Osteocyte (in vitro differentiated cells): Measurements from ENCODE around the gene NABP1. TPM values are rescaled to one million over a fixed set of nuclear protein-coding genes. Genes with fewer than 3 reads are reported as not detected.

ENCODE experiments used
- DNase-seq: peaks from one replicate; pipeline ENCODE4 v3.0.0; 2021; ENCODE audit warnings: mixed read lengths; ENCODE audit not compliant: unreplicated experiment; ENCODE audit errors: extremely low spot score
- H3K27ac Mint-ChIP-seq: one replicate; pipeline ENCODE4 v1.8.0; 2021; ENCODE audit warnings: mild to moderate bottlenecking, mixed read lengths; ENCODE audit not compliant: unreplicated experiment
- H3K27me3 Mint-ChIP-seq: one replicate; pipeline ENCODE4 v1.8.0; 2021; ENCODE audit warnings: mixed read lengths; ENCODE audit not compliant: unreplicated experiment
- H3K36me3 Mint-ChIP-seq: one replicate; pipeline ENCODE4 v1.8.0; 2021; ENCODE audit warnings: mixed read lengths; ENCODE audit not compliant: unreplicated experiment
- H3K4me1 Mint-ChIP-seq: one replicate; pipeline ENCODE4 v1.8.0; 2021; ENCODE audit warnings: mixed read lengths; ENCODE audit not compliant: unreplicated experiment
- H3K4me3 Mint-ChIP-seq: one replicate; pipeline ENCODE4 v1.8.0; 2021; ENCODE audit warnings: mild to moderate bottlenecking, moderate library complexity, mixed read lengths; ENCODE audit not compliant: unreplicated experiment
- H3K9me3 Mint-ChIP-seq: one replicate; pipeline ENCODE4 v1.8.0; 2021; ENCODE audit warnings: mixed read lengths; ENCODE audit not compliant: unreplicated experiment
- total RNA-seq: library from RNA; stranded (reverse); gene quantifications from 2 replicates; pipeline ENCODE4 v1.2.1, GENCODE V29; 2021
- TF ChIP-seq, protein P1 (sequence below): fragments of 200-600 bp; sonication (generic); IDR thresholded peaks from 2 replicates; pipeline ENCODE4 v1.5.0; 2021; ENCODE audit warnings: antibody characterized with exemption, mild to moderate bottlenecking, moderate library complexity

The NABP1 gene
- total RNA-seq, 1 donor from 2014 or later, result 12.2 TPM

DNA sequence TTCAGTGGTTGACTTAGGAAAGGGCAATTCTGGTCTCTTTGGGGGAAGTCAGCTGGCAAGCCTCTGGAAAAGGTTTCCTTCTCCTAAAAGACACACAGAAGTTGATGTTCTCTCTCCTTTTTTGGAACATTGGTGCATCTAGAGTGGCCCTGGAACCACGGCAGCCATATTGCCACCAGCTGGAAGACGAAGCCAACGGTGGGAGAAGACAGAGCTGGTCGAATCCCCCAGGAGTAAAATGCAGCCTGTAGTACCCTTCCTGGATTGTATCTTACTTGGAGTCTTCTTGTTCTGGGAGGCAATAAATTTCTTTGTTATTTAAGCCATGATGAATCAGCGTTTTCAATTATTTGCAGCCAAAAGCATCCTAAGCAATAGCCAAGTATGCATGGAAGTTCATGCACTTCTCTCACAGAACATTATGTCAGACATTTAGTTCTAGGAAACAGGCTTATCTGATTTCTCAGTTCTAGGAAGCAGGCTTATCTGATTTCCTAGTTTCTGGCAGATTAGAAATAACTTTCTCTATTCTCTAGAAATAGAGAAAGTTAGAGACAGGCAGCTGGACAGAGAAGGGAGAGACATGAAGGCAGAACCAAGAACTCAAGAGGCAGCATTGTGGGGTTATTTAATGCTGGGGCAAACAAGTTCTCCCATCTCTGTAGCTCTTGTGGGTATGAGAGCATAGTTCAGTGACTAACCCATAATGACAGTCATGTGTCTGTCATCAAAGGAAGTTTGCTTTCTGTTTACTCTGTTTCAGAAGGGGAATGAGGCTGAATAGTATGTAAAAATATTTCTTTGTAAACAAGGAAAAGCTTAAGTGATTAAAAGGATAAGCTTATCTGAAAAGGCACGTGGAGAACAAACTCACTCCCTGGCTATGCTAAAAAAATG lies 40.5 kb upstream of the NABP1 start:
- H3K4me3 Mint-ChIP-seq, result no peak overlapping the region

DNA sequence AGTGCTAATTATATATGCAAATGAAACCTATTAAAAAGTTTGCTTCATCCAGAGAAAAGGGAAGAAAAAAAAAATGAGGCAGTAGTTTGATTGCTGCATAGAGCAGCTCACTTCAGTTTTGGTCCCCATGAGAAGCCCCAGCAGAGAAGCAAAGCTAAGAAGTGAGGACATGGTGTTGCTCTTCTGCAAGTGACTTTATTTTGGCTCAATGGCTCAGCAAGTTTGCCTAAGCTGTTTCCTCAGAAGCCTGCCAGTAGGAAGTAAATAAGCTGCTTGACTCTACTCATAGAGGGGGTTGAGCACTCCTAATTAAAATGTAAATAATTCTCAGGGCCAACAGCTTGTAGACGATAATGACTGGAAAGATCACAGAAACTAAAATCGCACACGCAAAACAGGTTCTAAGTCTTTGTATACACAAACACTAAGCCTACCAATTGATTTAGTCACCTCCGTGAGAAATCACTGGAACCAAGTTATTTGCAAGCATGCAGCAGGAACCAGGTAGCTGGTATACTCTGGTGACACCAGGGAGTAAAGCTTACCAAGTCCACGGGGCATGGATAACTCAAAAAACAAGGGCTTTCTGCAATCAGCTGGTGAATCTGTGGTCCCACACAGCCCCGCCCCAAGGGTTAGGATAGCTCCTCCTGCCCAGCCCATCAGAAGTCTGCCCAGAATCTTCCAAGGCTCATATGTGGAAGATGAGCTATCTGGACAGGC lies 39.7 kb upstream of the NABP1 start:
- H3K4me3 Mint-ChIP-seq, result no peak overlapping the region
- H3K27ac Mint-ChIP-seq, result no peak overlapping the region
- no peaks in the 10 kb centered on the region for H3K9me3 Mint-ChIP-seq
- H3K4me1 Mint-ChIP-seq, result peaks cover 30% of the 10 kb centered on the region
- no peaks in the 10 kb centered on the region for H3K27me3 Mint-ChIP-seq
- TF ChIP-seq, protein P1, sequence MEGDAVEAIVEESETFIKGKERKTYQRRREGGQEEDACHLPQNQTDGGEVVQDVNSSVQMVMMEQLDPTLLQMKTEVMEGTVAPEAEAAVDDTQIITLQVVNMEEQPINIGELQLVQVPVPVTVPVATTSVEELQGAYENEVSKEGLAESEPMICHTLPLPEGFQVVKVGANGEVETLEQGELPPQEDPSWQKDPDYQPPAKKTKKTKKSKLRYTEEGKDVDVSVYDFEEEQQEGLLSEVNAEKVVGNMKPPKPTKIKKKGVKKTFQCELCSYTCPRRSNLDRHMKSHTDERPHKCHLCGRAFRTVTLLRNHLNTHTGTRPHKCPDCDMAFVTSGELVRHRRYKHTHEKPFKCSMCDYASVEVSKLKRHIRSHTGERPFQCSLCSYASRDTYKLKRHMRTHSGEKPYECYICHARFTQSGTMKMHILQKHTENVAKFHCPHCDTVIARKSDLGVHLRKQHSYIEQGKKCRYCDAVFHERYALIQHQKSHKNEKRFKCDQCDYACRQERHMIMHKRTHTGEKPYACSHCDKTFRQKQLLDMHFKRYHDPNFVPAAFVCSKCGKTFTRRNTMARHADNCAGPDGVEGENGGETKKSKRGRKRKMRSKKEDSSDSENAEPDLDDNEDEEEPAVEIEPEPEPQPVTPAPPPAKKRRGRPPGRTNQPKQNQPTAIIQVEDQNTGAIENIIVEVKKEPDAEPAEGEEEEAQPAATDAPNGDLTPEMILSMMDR, result no peak
- no peak for DNase-seq
- H3K36me3 Mint-ChIP-seq, result no peaks in the 10 kb centered on the region

More for the DNA sequence above, 40.5 kb upstream of the NABP1 start:
- H3K27ac Mint-ChIP-seq, result no peak overlapping the region
- peaks cover 30% of the 10 kb centered on the region for H3K4me1 Mint-ChIP-seq
- H3K36me3 Mint-ChIP-seq, result no peaks in the 10 kb centered on the region
- TF ChIP-seq, protein P1, result no peak
- no peaks in the 10 kb centered on the region for H3K9me3 Mint-ChIP-seq
- no peak for DNase-seq
- H3K27me3 Mint-ChIP-seq, result no peaks in the 10 kb centered on the region

DNA sequence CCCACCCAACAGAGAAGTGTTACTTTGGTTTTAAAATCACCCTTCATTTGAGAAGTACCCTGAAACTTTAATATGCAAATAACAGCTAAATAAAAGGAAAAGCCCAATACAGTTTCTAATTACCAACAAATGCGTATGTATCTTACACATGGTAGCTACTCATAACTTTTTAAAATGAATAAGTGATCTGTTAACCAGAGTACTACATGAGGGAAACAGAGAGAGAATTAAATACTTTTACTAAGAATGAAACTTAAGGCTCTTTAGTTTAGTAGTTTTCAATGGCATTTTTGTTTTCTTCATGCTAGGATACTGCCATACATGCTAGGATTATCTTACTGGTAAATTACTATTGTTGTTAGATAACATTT lies 39.1 kb upstream of the NABP1 start:
- Mint-ChIP-seq H3K4me1 (peaks cover 30% of the 10 kb centered on the region), H3K27me3 (no peaks in the 10 kb centered on the region), H3K27ac (no peak overlapping the region), H3K36me3 (no peaks in the 10 kb centered on the region), H3K4me3 (no peak overlapping the region), H3K9me3 (no peaks in the 10 kb centered on the region)
- no peak for DNase-seq
- TF ChIP-seq, protein P1, result no peak

DNA sequence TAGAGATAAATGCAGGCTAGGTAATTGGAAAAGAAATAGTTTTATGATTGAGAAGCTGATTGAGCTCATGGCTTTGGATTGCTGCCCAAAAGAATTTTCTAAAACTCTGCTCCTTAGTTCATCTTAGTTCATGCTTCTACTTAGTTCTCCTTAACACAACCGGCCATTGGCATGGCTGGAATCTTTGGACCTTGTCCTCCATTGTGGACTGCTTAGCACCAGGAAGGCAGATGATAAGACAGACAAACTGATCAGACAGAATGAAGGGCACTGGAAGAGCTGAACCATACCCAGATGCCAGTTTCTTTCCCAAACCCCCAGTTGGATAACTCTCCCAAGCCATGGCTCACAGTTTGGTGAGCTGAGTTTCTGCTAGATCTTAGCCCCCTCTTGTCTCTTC lies 36.3 kb upstream of the NABP1 start:
- Mint-ChIP-seq H3K36me3 (no peaks in the 10 kb centered on the region), H3K4me1 (peaks cover 14% of the 10 kb centered on the region), H3K4me3 (no peak overlapping the region), H3K9me3 (no peaks in the 10 kb centered on the region), H3K27ac (no peak overlapping the region), H3K27me3 (no peaks in the 10 kb centered on the region)
- TF ChIP-seq, protein P1, result no peak
- DNase-seq, result no peak

DNA sequence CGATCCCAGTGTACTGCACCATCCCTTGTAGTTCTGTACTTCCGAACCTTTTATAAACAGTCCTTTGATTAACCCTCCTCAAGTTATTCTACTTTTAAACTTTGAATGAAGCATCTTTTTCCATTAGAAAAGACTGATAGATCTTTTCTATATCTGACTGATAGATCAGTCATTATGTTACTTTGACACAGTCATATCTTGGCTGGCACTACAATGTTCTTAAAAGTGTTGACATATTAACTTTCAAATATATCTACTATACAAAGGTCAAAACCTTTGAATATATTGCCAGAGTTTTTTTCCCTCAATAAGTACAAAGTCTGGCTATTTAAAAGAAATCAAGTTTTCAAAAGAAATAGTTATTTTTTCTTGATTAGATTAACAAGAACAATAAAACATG lies 35.4 kb upstream of the NABP1 start:
- H3K36me3 Mint-ChIP-seq, result no peaks in the 10 kb centered on the region
- H3K4me1 Mint-ChIP-seq, result peaks cover 5% of the 10 kb centered on the region
- no peak overlapping the region for H3K4me3 Mint-ChIP-seq
- TF ChIP-seq, protein P1, result no peak
- no peak for DNase-seq
- no peaks in the 10 kb centered on the region for H3K27me3 Mint-ChIP-seq
- no peak overlapping the region for H3K27ac Mint-ChIP-seq
- no peaks in the 10 kb centered on the region for H3K9me3 Mint-ChIP-seq
